ENCODE results near the gene ECT2L.

DNA sequence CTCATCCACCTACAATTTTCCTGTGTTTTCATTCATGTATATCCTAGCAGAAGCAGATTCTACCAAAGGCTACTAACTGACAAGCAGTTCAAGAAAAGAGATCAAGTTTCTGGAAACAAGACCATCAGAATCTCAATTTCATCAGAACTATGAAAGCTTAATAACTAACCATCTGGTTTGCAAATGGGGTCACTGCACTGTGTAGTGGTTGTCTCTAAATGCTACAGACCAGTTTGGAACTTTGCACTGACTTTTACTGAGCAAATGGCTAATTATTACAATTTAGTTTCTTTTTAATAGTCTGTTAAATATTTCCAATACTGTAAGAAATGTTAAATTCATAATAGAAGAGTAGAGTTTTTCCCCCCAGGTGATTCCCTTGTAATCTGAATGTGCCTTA, 127.7 kb downstream of the ECT2L start:
- TF ChIP-seq, protein P1, sequence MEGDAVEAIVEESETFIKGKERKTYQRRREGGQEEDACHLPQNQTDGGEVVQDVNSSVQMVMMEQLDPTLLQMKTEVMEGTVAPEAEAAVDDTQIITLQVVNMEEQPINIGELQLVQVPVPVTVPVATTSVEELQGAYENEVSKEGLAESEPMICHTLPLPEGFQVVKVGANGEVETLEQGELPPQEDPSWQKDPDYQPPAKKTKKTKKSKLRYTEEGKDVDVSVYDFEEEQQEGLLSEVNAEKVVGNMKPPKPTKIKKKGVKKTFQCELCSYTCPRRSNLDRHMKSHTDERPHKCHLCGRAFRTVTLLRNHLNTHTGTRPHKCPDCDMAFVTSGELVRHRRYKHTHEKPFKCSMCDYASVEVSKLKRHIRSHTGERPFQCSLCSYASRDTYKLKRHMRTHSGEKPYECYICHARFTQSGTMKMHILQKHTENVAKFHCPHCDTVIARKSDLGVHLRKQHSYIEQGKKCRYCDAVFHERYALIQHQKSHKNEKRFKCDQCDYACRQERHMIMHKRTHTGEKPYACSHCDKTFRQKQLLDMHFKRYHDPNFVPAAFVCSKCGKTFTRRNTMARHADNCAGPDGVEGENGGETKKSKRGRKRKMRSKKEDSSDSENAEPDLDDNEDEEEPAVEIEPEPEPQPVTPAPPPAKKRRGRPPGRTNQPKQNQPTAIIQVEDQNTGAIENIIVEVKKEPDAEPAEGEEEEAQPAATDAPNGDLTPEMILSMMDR (IDR thresholded peaks at IDR 0.05; ENCODE audit: insufficient read depth, low read depth, low read length), result no peak
- TF ChIP-seq EZH2 (IDR thresholded peaks at IDR 0.05; ENCODE audit: insufficient read depth, low read length), result no peak
